Lower leg skin (tissue), 4 donors: ENCODE results near the gene OR5H15. TPM values are rescaled to one million over a fixed set of nuclear protein-coding genes. Genes with fewer than 3 reads are reported as not detected.

ENCODE experiments used
- DNase-seq, 2 donors: peaks; one replicate each; pipeline ENCODE4 v3.0.0-alpha.2; 2019; ENCODE audit warnings: low spot score in 2 of 2
- H3K4me3 ChIP-seq: fragments of 200-600 bp; sonication (generic); 2 replicates; pipeline ENCODE4 v1.5.1; 2017; ENCODE audit warnings: mild to moderate bottlenecking, low read depth; ENCODE audit not compliant: poor library complexity, severe bottlenecking
- POLR2A ChIP-seq, 2 donors: fragments of 450-650 bp; IDR thresholded peaks; one replicate each; pipeline ENCODE4 v1.6.1; 2016 to 2017; ENCODE audit warnings: antibody characterized with exemption in 2 of 2, mild to moderate bottlenecking in 1 of 2, moderate library complexity in 1 of 2
- WGBS, 2 donors: methylation state at CpG; one replicate each; pipeline ENCODE4 v1.1.5; 2018; 5-methylcytosine and 5-hydroxymethylcytosine counted together
- intact Hi-C: fragments of 100-400 bp; cut with DNase I; formaldehyde crosslinking; loops from one replicate; pipeline ENCODE4 v1.15.0; 2023; ENCODE audit warnings: low total_unique reads
- total RNA-seq, 4 donors: library from RNA; depleted of rRNA; stranded (reverse); fragments of >200 nt; gene quantifications; one replicate each; pipeline ENCODE4 v1.1.0, GENCODE V29; 2016
- TF ChIP-seq, protein P1 (sequence below), 3 donors: fragments of 450-650 bp; IDR thresholded peaks; one replicate each; pipeline ENCODE4 v1.5.1; 2016; ENCODE audit warnings: antibody characterized with exemption in 3 of 3, mild to moderate bottlenecking in 3 of 3, moderate library complexity in 2 of 3

OR5H15 gene
- total RNA-seq, 4 donors from 2014 or later, result not detected

DNA sequence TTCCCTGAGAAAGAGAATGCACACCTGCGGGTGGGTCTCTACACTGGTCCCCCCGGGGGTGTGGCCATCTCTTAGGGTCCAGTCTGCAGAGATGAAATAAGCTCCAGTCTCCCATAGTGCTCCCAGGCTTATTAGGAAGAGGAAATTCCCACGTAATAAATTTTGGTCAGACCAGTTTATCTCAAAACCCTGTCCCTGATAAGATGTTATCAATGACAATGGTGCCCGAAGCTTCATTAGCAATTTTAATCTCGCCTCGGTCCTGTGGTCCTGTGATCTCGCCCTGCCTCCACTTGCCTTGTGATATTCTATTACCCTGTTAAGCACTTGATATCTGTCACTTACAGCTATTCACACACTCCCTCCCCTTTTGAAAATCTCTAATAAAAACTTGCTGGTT lies 46.8 kb downstream of the OR5H15 start:
- no peak overlapping the region for H3K4me3 ChIP-seq
- intact Hi-C loops, result no loop called here
- TF ChIP-seq, protein P1, sequence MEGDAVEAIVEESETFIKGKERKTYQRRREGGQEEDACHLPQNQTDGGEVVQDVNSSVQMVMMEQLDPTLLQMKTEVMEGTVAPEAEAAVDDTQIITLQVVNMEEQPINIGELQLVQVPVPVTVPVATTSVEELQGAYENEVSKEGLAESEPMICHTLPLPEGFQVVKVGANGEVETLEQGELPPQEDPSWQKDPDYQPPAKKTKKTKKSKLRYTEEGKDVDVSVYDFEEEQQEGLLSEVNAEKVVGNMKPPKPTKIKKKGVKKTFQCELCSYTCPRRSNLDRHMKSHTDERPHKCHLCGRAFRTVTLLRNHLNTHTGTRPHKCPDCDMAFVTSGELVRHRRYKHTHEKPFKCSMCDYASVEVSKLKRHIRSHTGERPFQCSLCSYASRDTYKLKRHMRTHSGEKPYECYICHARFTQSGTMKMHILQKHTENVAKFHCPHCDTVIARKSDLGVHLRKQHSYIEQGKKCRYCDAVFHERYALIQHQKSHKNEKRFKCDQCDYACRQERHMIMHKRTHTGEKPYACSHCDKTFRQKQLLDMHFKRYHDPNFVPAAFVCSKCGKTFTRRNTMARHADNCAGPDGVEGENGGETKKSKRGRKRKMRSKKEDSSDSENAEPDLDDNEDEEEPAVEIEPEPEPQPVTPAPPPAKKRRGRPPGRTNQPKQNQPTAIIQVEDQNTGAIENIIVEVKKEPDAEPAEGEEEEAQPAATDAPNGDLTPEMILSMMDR (IDR thresholded peaks at IDR 0.05), result no peak
- no peak for TF ChIP-seq POLR2A (IDR thresholded peaks at IDR 0.05)
- 31 to 40% methylated on average over 7 of the region's 7 CpGs for WGBS, 2 donors
- no peak for DNase-seq

DNA sequence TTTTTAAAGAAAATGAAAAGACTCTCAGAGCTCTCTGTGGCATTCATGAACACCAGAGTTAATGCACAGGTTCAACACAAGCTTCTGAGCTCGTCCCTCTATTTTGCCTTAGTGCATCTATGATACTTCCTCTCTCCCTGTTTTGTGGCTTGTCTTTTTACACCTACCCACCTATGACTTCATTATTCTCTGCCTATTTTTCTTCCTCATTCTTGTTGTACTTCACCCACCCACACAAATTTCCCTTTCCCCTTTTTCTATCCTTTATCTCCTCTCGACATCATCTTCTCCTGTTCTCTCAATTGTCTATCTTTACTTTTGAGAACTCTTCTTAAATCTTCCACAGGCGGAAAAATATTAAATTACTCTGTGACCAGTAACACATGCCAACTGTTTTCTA lies 48.6 kb downstream of the OR5H15 start:
- TF ChIP-seq POLR2A (IDR thresholded peaks at IDR 0.05), result no peak
- TF ChIP-seq, protein P1 (IDR thresholded peaks at IDR 0.05), result no peak
- 70 to 77% methylated on average over 3 of the region's 3 CpGs for WGBS, 2 donors
- intact Hi-C loops, result no loop called here
- H3K4me3 ChIP-seq, result no peak overlapping the region
- no peak for DNase-seq

Other genes with a start within 250 kb of the OR5H15 start
- 10 to 100 TPM; 37.6 to 42.5 (median 40.7) TPM for gene RIOX2, start 194.3 kb upstream of the OR5H15 start, total RNA-seq
- not detected for gene GABRR3, start 131.4 kb upstream of the OR5H15 start, total RNA-seq
- not detected for gene OR5AC2, start 79.5 kb upstream of the OR5H15 start, total RNA-seq
- not detected for gene OR5H1, start 36.0 kb upstream of the OR5H15 start, total RNA-seq
- not detected for gene OR5H14, start 19.2 kb upstream of the OR5H15 start, total RNA-seq
- not detected for gene OR5H6, start 97.5 kb downstream of the OR5H15 start, total RNA-seq
- gene OR5H2, start 115.8 kb downstream of the OR5H15 start, total RNA-seq, result not detected
- gene OR5K4, start 187.2 kb downstream of the OR5H15 start, total RNA-seq, result not detected
- not detected for gene OR5K3, start 224.0 kb downstream of the OR5H15 start, total RNA-seq